ENCODE data around the gene DPP3. TPM values are rescaled to one million over a fixed set of nuclear protein-coding genes. Genes with fewer than 3 reads are reported as not detected.
"Not testable (repeated sequence)": the region's sequence is repeated elsewhere in the genome, so short reads cannot be mapped to it uniquely, and the experiment has no call there.

Gene DPP3, protein sequence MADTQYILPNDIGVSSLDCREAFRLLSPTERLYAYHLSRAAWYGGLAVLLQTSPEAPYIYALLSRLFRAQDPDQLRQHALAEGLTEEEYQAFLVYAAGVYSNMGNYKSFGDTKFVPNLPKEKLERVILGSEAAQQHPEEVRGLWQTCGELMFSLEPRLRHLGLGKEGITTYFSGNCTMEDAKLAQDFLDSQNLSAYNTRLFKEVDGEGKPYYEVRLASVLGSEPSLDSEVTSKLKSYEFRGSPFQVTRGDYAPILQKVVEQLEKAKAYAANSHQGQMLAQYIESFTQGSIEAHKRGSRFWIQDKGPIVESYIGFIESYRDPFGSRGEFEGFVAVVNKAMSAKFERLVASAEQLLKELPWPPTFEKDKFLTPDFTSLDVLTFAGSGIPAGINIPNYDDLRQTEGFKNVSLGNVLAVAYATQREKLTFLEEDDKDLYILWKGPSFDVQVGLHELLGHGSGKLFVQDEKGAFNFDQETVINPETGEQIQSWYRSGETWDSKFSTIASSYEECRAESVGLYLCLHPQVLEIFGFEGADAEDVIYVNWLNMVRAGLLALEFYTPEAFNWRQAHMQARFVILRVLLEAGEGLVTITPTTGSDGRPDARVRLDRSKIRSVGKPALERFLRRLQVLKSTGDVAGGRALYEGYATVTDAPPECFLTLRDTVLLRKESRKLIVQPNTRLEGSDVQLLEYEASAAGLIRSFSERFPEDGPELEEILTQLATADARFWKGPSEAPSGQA
- 100 to 1,000 TPM in 1 of 2 donors, 10 to 100 TPM in 1; 77.4 to 122 TPM for total RNA-seq

DNA sequence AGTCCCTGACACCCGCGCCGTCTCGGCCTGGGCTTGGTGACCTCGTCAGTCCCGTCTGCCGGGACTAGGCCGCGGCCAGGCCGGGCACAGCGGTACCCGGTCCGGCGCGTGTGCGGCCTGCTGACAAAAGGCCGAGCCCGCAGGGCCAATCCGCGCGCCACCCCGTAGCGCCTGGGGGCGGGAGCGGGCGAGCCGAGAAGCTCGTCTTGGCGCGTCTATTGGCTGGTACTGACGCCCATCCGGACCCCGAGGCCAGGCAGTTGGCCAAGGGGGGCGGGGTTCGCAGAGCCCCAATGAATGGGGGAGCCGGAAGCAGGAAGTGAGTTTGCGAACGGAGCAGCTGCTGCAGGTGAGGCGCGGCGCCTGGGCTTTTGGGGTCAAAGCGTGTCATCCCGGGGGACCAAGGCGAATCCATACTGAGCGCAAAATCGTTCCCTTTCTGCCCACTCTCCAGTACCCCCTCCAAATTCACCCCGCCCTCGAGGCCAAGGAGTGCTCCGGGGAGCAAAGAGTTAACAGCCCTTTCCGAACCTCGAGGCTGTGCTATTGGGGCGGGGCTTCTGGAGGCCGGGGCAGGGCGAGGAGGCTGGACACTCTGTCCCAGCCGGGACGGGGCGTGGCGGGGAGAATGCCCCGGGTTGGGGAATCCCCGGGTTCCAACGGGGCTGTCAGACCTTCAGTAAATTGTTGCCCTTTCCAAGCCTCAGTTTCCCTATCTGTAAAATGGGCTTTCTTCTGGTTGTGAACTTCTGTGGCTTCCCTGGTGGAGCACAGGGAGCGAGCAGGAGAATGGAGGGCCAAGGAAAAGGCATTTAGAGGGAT, at the start of gene DPP3:
TSS of gene DPP3 (plus strand) at position 318 of the 822 bp plus-strand sequence. CDS start 1,767 bp downstream, outside the sequence.
- DNase-seq (ENCODE audit: low spot score) (peak; percentile 99), ATAC-seq (peak; percentile 99)
- Mint-ChIP-seq H3K4me1 (ENCODE audit: low read depth in 2 of 2) (peaks cover 24 to 31% of the 10 kb centered on the region in 2 donors), H3K36me3 (no peaks in the 10 kb centered on the region), H3K27ac (peak within 1 kb of the TSS; percentile 73 to 87), H3K4me3 (peak within 1 kb of the TSS; percentile 86), H3K27me3 (no peaks in the 10 kb centered on the region), H3K9me3 (no peaks in the 10 kb centered on the region)

DNA sequence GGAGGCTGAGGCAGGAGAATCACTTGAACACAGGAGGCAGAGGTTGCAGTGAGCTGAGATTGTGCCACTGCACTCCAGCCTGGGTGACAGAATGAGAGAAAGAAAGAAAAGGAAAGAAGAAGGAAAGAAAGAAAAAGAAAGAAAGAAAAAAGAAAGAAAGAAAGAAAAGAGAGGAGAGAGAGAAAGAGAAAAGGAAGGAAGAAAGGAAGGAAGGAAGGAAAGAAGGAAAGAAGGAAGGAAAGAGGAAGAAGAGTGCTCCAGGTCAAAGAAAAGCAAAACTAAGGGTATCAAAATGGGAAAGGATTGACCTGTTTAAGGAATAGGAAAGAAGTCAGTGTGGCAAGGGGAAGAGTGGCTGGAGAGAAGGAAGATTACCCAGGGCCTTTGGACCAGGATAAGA, 48.9 kb upstream of the DPP3 start:
- not testable (repeated sequence) for H3K4me1 Mint-ChIP-seq (ENCODE audit: low read depth in 2 of 2); ATAC-seq; DNase-seq (ENCODE audit: low spot score); H3K4me3 Mint-ChIP-seq; H3K9me3 Mint-ChIP-seq; H3K27ac Mint-ChIP-seq; H3K27me3 Mint-ChIP-seq
- H3K36me3 Mint-ChIP-seq, result peaks cover 11% of the 10 kb centered on the region

DNA sequence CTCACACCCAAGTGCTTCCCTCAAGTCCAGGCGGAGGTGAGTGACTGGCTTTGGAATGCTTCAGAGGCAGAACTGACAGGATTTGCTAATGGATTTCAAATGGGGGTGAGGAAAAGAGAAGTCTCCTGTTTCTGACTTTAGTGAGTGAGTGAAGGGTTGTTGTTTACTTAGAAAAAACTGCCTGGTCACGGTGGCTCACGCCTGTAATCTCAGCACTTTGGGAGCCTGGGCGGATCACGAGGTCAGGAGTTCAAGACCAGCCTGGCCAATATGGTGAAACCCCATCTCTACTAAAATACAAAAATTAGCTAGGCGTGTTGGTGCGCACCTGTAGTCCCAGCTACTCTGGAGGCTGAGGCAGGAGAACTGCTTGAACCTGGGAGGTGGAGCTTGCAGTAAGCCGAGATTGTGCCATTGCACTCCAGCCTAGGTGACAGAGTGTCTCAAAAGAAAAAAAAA, 48.3 kb upstream of the DPP3 start:
- H3K4me3 Mint-ChIP-seq; H3K27ac Mint-ChIP-seq; H3K4me1 Mint-ChIP-seq (ENCODE audit: low read depth in 2 of 2); DNase-seq (ENCODE audit: low spot score); H3K27me3 Mint-ChIP-seq; H3K9me3 Mint-ChIP-seq; ATAC-seq: not testable (repeated sequence)
- peaks cover 15% of the 10 kb centered on the region for H3K36me3 Mint-ChIP-seq

DNA sequence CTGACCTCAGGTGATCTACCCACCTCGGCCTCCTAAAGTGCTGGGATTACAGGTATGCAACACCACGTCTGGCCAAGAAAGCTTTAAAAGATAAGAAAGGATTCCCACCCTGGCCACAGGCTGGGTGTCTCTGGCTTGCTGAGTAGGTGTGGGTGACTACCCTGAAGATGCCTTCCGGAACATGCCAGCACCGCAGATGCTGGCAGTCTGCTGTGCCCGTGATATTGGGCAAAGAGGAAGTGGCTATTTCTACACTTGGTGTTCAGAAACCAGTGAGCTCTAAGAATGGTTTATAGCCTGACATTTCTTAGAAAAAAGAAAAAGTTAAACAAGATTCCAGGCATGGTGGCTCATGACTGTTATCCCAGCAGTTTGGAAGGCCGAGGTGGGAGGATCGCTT, 47.6 kb upstream of the DPP3 start:
- Mint-ChIP-seq H3K36me3 (peaks cover 15% of the 10 kb centered on the region), H3K9me3 (no peaks in the 10 kb centered on the region), H3K4me1 (ENCODE audit: low read depth in 2 of 2) (peaks cover under 1 to 6% of the 10 kb centered on the region in 2 donors), H3K27ac (no peak overlapping the region), H3K4me3 (no peak overlapping the region), H3K27me3 (no peaks in the 10 kb centered on the region)
- DNase-seq (ENCODE audit: low spot score) (no peak), ATAC-seq (no peak)

DNA sequence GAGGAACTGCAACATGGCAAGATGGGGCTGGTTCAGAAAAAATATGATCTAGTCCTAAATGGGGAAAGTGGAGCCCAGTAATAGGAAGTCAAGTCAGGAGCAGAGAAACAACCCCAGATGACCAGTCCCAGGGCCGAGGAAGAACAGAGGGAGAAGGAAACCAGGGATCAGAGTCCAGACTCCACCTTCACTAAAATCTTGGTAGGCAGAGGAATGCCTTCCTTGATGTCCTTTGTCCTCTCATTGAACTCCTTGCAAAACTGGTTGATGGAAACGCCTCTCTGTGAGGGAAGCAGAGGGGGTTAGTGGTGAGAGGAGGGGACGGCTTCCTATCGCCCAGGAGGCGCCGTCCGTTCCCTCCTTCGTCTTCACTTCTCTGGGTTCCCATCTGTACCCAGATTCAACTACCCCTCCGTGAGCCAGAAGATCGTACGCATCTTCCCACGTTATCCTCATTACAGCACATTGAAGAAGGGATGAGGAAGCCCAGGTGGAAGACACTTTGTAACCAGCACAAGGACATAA, 42.2 kb upstream of the DPP3 start:
- ATAC-seq, result no peak
- Mint-ChIP-seq H3K4me3 (peak overlapping the region; percentile 98), H3K27me3 (no peaks in the 10 kb centered on the region), H3K27ac (peak overlapping the region; percentile 93 to 94), H3K36me3 (peaks cover 6% of the 10 kb centered on the region), H3K4me1 (ENCODE audit: low read depth in 2 of 2) (peaks cover 8 to 11% of the 10 kb centered on the region in 2 donors), H3K9me3 (no peaks in the 10 kb centered on the region)
- DNase-seq (ENCODE audit: low spot score), result no peak

DNA sequence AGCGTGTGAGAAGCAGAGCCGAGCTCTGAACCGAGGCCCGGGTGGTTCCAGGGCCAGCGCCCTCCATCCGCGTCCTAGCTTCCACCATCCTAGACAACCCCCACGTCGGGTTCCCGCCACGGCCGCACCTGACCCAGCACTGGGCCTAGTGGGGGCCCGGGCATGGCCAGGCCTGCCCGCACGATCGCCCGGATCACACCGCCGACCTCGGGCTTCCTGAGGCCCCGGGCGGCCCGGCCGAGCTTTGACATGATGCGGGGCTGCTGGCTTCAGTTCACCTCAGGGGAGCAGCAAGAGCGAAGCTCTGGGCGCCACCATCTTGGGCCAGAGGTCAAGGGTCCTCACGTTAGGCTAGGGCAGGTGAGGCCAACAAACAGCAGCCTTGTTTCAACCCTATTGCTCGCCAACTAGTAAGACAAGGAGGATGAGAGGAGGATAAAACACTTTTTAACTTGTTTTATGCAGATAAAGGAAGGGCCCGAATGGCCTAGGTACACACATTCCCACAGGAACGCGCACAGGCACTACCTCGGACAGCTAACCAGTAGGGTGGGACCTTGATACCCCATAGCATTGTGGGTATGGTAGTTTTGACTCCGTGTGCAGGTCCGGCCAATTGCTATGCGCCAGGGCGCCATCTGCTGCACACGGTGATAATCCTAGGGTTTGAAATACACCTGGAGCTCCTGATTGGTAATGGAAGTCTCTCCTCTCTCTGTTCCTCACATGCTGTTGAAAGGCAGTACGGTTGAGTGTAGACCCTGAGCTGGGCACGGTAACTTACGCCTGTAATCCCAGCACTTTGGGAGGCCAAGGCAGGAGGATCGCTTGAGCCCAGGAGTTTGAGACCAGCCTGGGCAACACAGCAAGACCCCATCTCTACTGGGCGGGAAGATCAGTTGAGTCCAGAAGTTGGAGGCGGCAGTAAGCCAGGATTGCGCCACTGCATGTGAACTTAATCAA, 41.4 kb upstream of the DPP3 start, which contains the start of gene MRPL11:
TSS of gene MRPL11 (minus strand) at position 345 of the 963 bp plus-strand sequence. CDS start at position 251, 94 bp downstream.
- H3K4me1 Mint-ChIP-seq (ENCODE audit: low read depth in 2 of 2), result peaks cover 8 to 11% of the 10 kb centered on the region in 2 donors
- ATAC-seq (peak; percentile 100), DNase-seq (ENCODE audit: low spot score) (peak; percentile 86)
- peak within 1 kb of the TSS; percentile 93 to 94 for H3K27ac Mint-ChIP-seq
- H3K4me3 Mint-ChIP-seq, result peak within 1 kb of the TSS; percentile 98
- H3K36me3 Mint-ChIP-seq, result peaks cover 9% of the 10 kb centered on the region
- H3K9me3 Mint-ChIP-seq, result peaks cover 5% of the 10 kb centered on the region
- H3K27me3 Mint-ChIP-seq, result peaks cover 2 to 3% of the 10 kb centered on the region in 2 donors

DNA sequence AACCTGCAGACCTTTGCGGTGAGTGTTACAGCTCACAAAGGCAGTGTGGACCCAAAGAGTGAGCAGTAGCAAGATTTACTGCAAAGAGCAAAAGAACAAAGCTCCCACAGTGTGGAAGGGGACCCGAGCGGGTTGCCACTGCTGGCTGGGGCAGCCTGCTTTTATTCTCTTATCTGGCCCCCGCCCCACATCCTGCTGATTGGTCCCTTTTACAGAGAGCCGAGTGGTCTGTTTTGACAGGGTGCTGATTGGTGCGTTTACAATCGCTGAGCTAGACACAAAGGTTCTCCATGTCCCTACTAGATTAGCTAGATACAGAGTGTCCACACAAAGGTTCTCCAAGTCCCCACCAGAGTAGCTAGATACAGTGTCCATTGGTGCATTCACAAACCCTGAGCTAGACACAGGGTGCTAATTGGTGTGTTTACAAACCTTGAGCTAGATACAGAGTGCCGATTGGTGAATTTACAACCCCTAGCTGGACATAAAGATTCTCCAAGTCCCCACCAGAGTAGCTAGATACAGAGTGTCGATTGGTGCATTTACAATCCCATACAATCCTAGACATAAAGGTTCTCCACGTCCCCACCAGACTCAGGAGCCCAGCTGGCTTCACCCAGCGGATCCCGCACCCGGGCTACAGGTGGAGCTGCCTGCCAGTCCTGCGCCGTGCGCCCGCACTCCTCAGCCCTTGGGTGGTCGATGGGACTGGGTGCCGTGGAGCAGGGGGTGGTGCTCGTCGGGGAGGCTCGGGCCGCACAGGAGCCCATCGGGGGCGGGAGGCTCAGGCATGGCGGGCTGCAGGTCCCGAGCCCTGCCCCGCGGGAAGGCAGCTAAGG, 39.9 kb upstream of the DPP3 start:
- ATAC-seq; H3K4me3 Mint-ChIP-seq; H3K27me3 Mint-ChIP-seq; H3K9me3 Mint-ChIP-seq; H3K27ac Mint-ChIP-seq; DNase-seq (ENCODE audit: low spot score): not testable (repeated sequence)
- H3K4me1 Mint-ChIP-seq (ENCODE audit: low read depth in 2 of 2), result peaks cover 8 to 11% of the 10 kb centered on the region in 2 donors
- H3K36me3 Mint-ChIP-seq, result peaks cover 13% of the 10 kb centered on the region

DNA sequence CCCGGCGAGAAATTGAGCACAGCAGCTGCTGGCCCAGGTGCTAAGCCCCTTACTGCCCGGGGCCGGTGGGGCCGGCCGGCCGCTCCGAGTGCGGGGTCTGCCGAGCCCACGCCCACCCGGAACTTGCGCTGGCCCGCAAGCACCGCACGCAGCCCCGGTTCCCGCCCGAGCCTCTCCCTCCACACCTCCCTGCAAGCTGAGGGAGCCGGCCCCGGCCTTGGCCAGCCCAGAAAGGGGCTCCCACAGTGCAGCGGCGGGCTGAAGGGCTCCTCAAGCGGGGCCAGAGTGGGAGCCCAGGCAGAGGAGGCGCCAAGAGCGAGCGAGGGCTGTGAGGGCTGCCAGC, 39.3 kb upstream of the DPP3 start:
- not testable (repeated sequence) for DNase-seq (ENCODE audit: low spot score); H3K9me3 Mint-ChIP-seq; H3K27ac Mint-ChIP-seq; H3K4me3 Mint-ChIP-seq; ATAC-seq; H3K27me3 Mint-ChIP-seq
- H3K4me1 Mint-ChIP-seq (ENCODE audit: low read depth in 2 of 2), result peaks cover 8 to 11% of the 10 kb centered on the region in 2 donors
- peaks cover 13% of the 10 kb centered on the region for H3K36me3 Mint-ChIP-seq

DNA sequence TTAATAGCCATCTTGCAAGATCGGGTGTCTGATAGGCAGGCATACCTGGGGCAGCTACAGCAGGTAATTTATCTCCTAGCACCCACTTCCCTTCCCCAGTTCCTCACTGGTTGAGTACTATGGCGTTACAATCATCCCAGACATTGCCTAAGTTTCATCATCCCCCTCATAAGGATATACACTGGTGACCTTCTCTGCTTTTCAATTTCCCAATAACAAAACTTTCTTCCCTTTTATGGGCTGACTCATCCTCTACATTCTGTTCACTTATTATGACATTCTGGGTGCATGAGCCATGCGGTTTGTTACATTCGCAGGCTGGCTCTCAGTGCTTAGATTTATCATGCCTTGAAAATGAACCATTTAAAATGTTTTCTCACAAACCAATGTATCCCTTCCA, 36.6 kb upstream of the DPP3 start:
- H3K4me3 Mint-ChIP-seq, result no peak overlapping the region
- ATAC-seq, result no peak
- peaks cover 9% of the 10 kb centered on the region for H3K36me3 Mint-ChIP-seq
- peaks cover 6% of the 10 kb centered on the region for H3K9me3 Mint-ChIP-seq
- DNase-seq (ENCODE audit: low spot score), result no peak
- peaks cover 0 to 5% of the 10 kb centered on the region in 2 donors for H3K4me1 Mint-ChIP-seq (ENCODE audit: low read depth in 2 of 2)
- H3K27me3 Mint-ChIP-seq, result peaks cover 5 to 11% of the 10 kb centered on the region in 2 donors
- no peak overlapping the region for H3K27ac Mint-ChIP-seq

DNA sequence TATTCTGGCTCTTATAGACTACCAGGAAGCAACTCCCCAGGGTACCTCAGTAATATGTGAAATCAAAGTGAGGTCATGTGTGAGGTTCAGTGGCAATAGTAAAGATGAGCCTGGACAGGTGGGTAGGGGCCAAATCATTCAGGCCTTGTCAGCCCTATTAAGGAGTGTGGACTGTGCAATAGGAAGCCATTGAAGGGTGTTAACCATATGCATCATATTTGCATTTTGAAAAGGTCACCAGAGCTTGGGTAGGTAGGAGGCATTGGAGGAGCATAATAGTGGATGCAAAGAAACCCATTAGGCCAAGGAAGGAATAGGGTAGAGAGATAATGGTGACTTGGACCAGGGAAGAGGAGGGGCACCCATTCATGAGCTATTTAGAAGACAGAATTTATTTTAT, 33.2 kb upstream of the DPP3 start:
- no peaks in the 10 kb centered on the region for H3K4me1 Mint-ChIP-seq (ENCODE audit: low read depth in 2 of 2)
- no peak for DNase-seq (ENCODE audit: low spot score)
- no peak overlapping the region for H3K27ac Mint-ChIP-seq
- peaks cover 6% of the 10 kb centered on the region for H3K9me3 Mint-ChIP-seq
- no peak for ATAC-seq
- peaks cover 5 to 24% of the 10 kb centered on the region in 2 donors for H3K27me3 Mint-ChIP-seq
- no peak overlapping the region for H3K4me3 Mint-ChIP-seq
- H3K36me3 Mint-ChIP-seq, result peaks cover 9% of the 10 kb centered on the region

DNA sequence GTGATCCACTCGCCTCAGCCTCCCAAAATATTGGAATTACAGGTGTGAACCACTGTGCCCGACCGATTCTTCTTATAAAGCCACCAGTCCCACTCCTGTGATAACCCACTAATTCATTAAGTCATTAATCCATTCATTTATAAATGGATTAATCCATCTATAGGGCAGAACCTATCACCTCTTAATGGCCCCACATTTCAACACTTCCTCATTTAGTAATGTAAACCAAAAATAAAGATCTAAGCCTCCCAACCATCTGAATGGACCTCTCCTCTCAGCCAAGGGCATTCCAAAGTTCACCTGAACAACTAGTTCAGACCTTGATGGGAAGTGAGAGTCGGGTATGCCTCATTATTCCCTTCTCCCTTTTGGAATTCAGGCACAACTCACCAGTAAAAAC, 31.7 kb upstream of the DPP3 start:
- DNase-seq (ENCODE audit: low spot score) (no peak), ATAC-seq (no peak)
- Mint-ChIP-seq H3K4me1 (ENCODE audit: low read depth in 2 of 2) (no peaks in the 10 kb centered on the region), H3K36me3 (peaks cover 6% of the 10 kb centered on the region), H3K9me3 (peaks cover 3% of the 10 kb centered on the region), H3K27me3 (peaks cover 5 to 26% of the 10 kb centered on the region in 2 donors), H3K4me3 (no peak overlapping the region), H3K27ac (no peak overlapping the region)

DNA sequence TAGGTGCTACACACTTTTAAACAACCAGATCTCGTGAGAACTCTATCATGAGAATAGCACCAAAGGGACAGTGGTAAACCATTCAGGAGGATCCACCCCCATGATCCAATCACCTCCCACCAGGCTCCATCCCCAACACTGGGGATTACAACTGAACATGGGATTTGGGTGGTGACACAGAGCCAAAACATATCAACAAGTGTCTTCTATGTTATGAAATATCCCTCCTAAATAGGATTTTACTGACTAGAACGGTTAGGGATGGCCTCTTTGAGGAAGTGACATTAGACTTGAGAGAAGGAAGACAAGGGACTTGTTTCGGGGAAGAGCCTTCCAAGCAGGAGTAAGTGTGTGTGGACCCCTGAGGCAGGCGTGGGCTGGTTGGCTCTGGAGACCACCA, 29.7 kb upstream of the DPP3 start:
- Mint-ChIP-seq H3K36me3 (no peaks in the 10 kb centered on the region), H3K4me1 (ENCODE audit: low read depth in 2 of 2) (peaks cover 13 to 17% of the 10 kb centered on the region in 2 donors), H3K27me3 (peaks cover 5 to 27% of the 10 kb centered on the region in 2 donors), H3K27ac (no peak overlapping the region), H3K9me3 (no peaks in the 10 kb centered on the region), H3K4me3 (no peak overlapping the region)
- ATAC-seq, result no peak
- no peak for DNase-seq (ENCODE audit: low spot score)
